H1 (cell line): ENCODE measurements around the gene SP8.

Experiments
- ASH2L ChIP-seq: fragments of 200-600, 300-600 bp; sonication (generic); IDR thresholded peaks from one replicate; pipeline ENCODE4 v1.7.1; 2017; ENCODE audit warnings: low read length
- CHD2 ChIP-seq: IDR thresholded peaks from 2 replicates; pipeline ENCODE4 v1.6.1; 2012; ENCODE audit warnings: low read length, improper control_type of control experiment
- GABPA ChIP-seq: IDR thresholded peaks from 2 replicates; pipeline ENCODE4 v1.6.1; 2011; ENCODE audit warnings: mild to moderate bottlenecking, low read length, moderate library complexity, borderline replicate concordance; ENCODE audit not compliant: insufficient read depth
- JUN ChIP-seq: IDR thresholded peaks from 2 replicates; pipeline ENCODE4 v1.6.1; 2011; ENCODE audit warnings: low read depth, mild to moderate bottlenecking, improper control_type of control experiment, low read length
- JUND ChIP-seq: IDR thresholded peaks from 2 replicates; pipeline ENCODE4 v1.6.1; 2011; ENCODE audit warnings: mild to moderate bottlenecking, improper control_type of control experiment, low read length
- POLR2A ChIP-seq, 2 experiments: IDR thresholded peaks; 1 replicate in 1 of 2; 2 replicates in 1 of 2; pipeline ENCODE4 v1.6.1; 2011; ENCODE audit warnings: low read depth in 2 of 2, low read length in 2 of 2, mild to moderate bottlenecking in 2 of 2; ENCODE audit errors: control extremely low read depth in 1 of 2
- RAD21 ChIP-seq, 2 experiments: IDR thresholded peaks in 1 of 2; conservative IDR thresholded peaks in 1 of 2; 2 replicates each; pipeline ENCODE4 v1.6.1; 2011; ENCODE audit warnings: low read depth in 2 of 2, low read length in 2 of 2, improper control_type of control experiment in 1 of 2, inconsistent platforms in 1 of 2, mild to moderate bottlenecking in 1 of 2, moderate library complexity in 1 of 2
- SIN3A ChIP-seq, 2 experiments: IDR thresholded peaks in 1 of 2; conservative IDR thresholded peaks in 1 of 2; 2 replicates each; pipeline ENCODE4 v1.6.1; 2011 to 2012; ENCODE audit warnings: low read length in 2 of 2, improper control_type of control experiment in 1 of 2, low read depth in 1 of 2, mild to moderate bottlenecking in 1 of 2
- SUZ12 ChIP-seq: fragments of 200-600 bp; sonication (generic); IDR thresholded peaks from 2 replicates; pipeline ENCODE4 v1.6.1; 2012; ENCODE audit warnings: mild to moderate bottlenecking, inconsistent platforms, low read length, moderate library complexity, mixed read lengths
- TBP ChIP-seq: IDR thresholded peaks from 2 replicates; pipeline ENCODE4 v1.6.1; 2011; ENCODE audit warnings: low read depth, low read length, improper control_type of control experiment
- ZNF274 ChIP-seq: IDR thresholded peaks from 2 replicates; pipeline ENCODE4 v1.7.0; 2012; ENCODE audit warnings: low read length, borderline replicate concordance; ENCODE audit errors: extremely low read depth
- TF ChIP-seq, protein P1 (sequence below), 3 experiments: IDR thresholded peaks; 1 replicate in 2 of 3; 2 replicates in 1 of 3; pipeline versions ENCODE4 v1.5.1 to v1.6.1; 2011; ENCODE audit warnings: low read length in 3 of 3, mild to moderate bottlenecking in 3 of 3, inconsistent platforms in 2 of 3, low read depth in 1 of 3, moderate library complexity in 1 of 3; ENCODE audit not compliant: insufficient read depth in 1 of 3; ENCODE audit errors: control extremely low read depth in 1 of 3
- TF ChIP-seq, protein P2 (sequence below): IDR thresholded peaks from 2 replicates; pipeline ENCODE4 v1.6.1; 2012; ENCODE audit warnings: inconsistent platforms

DNA sequence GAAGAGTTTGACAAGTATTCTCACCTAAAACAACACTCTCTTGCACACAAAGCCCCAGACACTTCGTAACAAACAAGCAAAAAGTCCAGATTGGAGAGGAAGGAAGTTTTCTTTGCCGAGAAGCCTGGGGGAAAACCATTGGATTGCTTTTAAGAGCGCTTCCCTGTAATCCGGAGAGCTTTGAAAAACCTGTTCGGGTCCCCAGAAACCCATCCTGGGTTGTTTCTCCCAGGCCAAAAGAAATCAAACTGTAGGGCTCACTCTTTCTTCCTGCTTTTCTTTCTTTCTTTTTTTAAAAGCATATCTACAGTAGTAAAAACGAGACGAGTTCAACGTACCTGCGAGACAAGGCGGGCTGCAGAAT lies 655 bp downstream of the SP8 start:
- TF ChIP-seq, protein P1, sequence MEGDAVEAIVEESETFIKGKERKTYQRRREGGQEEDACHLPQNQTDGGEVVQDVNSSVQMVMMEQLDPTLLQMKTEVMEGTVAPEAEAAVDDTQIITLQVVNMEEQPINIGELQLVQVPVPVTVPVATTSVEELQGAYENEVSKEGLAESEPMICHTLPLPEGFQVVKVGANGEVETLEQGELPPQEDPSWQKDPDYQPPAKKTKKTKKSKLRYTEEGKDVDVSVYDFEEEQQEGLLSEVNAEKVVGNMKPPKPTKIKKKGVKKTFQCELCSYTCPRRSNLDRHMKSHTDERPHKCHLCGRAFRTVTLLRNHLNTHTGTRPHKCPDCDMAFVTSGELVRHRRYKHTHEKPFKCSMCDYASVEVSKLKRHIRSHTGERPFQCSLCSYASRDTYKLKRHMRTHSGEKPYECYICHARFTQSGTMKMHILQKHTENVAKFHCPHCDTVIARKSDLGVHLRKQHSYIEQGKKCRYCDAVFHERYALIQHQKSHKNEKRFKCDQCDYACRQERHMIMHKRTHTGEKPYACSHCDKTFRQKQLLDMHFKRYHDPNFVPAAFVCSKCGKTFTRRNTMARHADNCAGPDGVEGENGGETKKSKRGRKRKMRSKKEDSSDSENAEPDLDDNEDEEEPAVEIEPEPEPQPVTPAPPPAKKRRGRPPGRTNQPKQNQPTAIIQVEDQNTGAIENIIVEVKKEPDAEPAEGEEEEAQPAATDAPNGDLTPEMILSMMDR (IDR thresholded peaks at IDR 0.05; ENCODE audit: control extremely low read depth in 1 of 3, insufficient read depth in 1 of 3, low read depth in 1 of 3, low read length in 3 of 3) = no peak
- no peak for TF ChIP-seq JUN
- no peak for TF ChIP-seq POLR2A (IDR thresholded peaks at IDR 0.05; ENCODE audit: control extremely low read depth in 1 of 2, low read depth in 2 of 2, low read length in 2 of 2)
- TF ChIP-seq SIN3A (conservative IDR thresholded peaks at IDR 0.05 in 1 of 2, IDR thresholded peaks at IDR 0.05 in 1 of 2; ENCODE audit: low read depth in 1 of 2, low read length in 2 of 2) = no peak
- TF ChIP-seq GABPA = no peak
- TF ChIP-seq TBP = no peak
- no peak for TF ChIP-seq ZNF274
- no peak for TF ChIP-seq ASH2L
- no peak for TF ChIP-seq CHD2
- no peak for TF ChIP-seq JUND
- no peak; the same call in 1 of the 2 replicates for TF ChIP-seq SUZ12
- TF ChIP-seq, protein P2, sequence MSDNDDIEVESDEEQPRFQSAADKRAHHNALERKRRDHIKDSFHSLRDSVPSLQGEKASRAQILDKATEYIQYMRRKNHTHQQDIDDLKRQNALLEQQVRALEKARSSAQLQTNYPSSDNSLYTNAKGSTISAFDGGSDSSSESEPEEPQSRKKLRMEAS = no peak
- no peak for TF ChIP-seq RAD21 (IDR thresholded peaks at IDR 0.05 in 1 of 2, conservative IDR thresholded peaks at IDR 0.05 in 1 of 2; ENCODE audit: low read depth in 2 of 2, low read length in 2 of 2)
